Esophagus muscularis mucosa (tissue), 4 donors: ENCODE data around the gene AGPS. TPM values are rescaled to one million over a fixed set of nuclear protein-coding genes. Genes with fewer than 3 reads are reported as not detected.

Experiments
- DNase-seq: peaks from one replicate; pipeline ENCODE4 v3.0.0-alpha.2; 2017; ENCODE audit errors: extremely low spot score
- H3K27ac ChIP-seq, 4 donors: fragments of 200-600 bp; sonication (generic); replicated peaks in 1 of 4; 1 replicate in 3 of 4; 2 replicates in 1 of 4; pipeline ENCODE4 v1.5.1; 2016 to 2019; ENCODE audit warnings: mild to moderate bottlenecking in 1 of 4
- H3K27me3 ChIP-seq, 4 donors: fragments of 200-600 bp; sonication (generic); one replicate each; pipeline versions ENCODE4 v1.5.1 to v1.6.0; 2016 to 2019
- H3K36me3 ChIP-seq, 4 donors: fragments of 200-600 bp; sonication (generic); one replicate each; pipeline ENCODE4 v1.5.1; 2016 to 2019
- H3K4me1 ChIP-seq, 4 donors: fragments of 200-600 bp; sonication (generic); one replicate each; pipeline ENCODE4 v1.5.1; 2016 to 2019
- H3K4me3 ChIP-seq, 4 donors: fragments of 200-600 bp; sonication (generic); 1 replicate in 2 of 4; 2 replicates in 2 of 4; pipeline ENCODE4 v1.5.1; 2016 to 2019; ENCODE audit warnings: mild to moderate bottlenecking in 4 of 4, moderate library complexity in 1 of 4
- H3K9me3 ChIP-seq, 4 donors: fragments of 200-600 bp; sonication (generic); 1 replicate in 3 of 4; 2 replicates in 1 of 4; pipeline ENCODE4 v1.5.1; 2016 to 2019
- EP300 ChIP-seq: sonication (generic); formaldehyde crosslinking; IDR thresholded peaks from one replicate; pipeline ENCODE4 v1.6.1; 2017; ENCODE audit warnings: antibody characterized with exemption
- POLR2A ChIP-seq: fragments of 450-650 bp; IDR thresholded peaks from one replicate; pipeline ENCODE4 v1.6.1; 2017; ENCODE audit warnings: antibody characterized with exemption, moderate library complexity, mild to moderate bottlenecking, low read depth
- POLR2AphosphoS5 ChIP-seq, 2 donors: sonication (generic); formaldehyde crosslinking; IDR thresholded peaks; one replicate each; pipeline ENCODE4 v1.6.1; 2017; ENCODE audit warnings: antibody characterized with exemption in 2 of 2
- WGBS: methylation state at CpG from one replicate; pipeline ENCODE4 v1.1.5; 2018; 5-methylcytosine and 5-hydroxymethylcytosine counted together
- intact Hi-C: fragments of 100-400 bp; cut with DNase I; formaldehyde crosslinking; loops from one replicate; pipeline ENCODE4 v1.15.1; 2023
- total RNA-seq, 4 donors: library from RNA; depleted of rRNA; stranded (reverse); fragments of >200 nt; gene quantifications; one replicate each; pipeline versions ENCODE4 v1.1.0 to v1.2.1, GENCODE V29; 2016
- TF ChIP-seq, protein P1 (sequence below), 3 experiments: fragments of 200-600 bp in 2 of 3; fragments of 450-650 bp in 1 of 3; sonication (generic) in 2 of 3; IDR thresholded peaks; one replicate each; pipeline ENCODE4 v1.5.1; 2017 to 2019; ENCODE audit warnings: antibody characterized with exemption in 3 of 3, mild to moderate bottlenecking in 2 of 3, moderate library complexity in 1 of 3

The AGPS gene
- total RNA-seq: 10 to 100 TPM; 26.3 to 46.1 (median 37.0) TPM

GRCh38 chr2:177392373-177393202, at the start of gene AGPS:
TSS of gene AGPS (plus strand) at chr2:177392773. CDS start at chr2:177392790, 17 bp downstream.
- H3K4me1 ChIP-seq: peaks cover 30 to 53% (median 42%) of the 10 kb centered on the region in 4 donors
- peak; percentile 93 for DNase-seq
- WGBS: 4% methylated on average over 9 of the region's 83 CpGs
- no peaks in the 10 kb centered on the region for H3K9me3 ChIP-seq
- intact Hi-C loops: no loop called here
- H3K36me3 ChIP-seq: no peaks in the 10 kb centered on the region
- H3K4me3 ChIP-seq: peak within 1 kb of the TSS; percentile 75 to 84 (median 78)
- TF ChIP-seq EP300: no peak
- TF ChIP-seq, protein P1, sequence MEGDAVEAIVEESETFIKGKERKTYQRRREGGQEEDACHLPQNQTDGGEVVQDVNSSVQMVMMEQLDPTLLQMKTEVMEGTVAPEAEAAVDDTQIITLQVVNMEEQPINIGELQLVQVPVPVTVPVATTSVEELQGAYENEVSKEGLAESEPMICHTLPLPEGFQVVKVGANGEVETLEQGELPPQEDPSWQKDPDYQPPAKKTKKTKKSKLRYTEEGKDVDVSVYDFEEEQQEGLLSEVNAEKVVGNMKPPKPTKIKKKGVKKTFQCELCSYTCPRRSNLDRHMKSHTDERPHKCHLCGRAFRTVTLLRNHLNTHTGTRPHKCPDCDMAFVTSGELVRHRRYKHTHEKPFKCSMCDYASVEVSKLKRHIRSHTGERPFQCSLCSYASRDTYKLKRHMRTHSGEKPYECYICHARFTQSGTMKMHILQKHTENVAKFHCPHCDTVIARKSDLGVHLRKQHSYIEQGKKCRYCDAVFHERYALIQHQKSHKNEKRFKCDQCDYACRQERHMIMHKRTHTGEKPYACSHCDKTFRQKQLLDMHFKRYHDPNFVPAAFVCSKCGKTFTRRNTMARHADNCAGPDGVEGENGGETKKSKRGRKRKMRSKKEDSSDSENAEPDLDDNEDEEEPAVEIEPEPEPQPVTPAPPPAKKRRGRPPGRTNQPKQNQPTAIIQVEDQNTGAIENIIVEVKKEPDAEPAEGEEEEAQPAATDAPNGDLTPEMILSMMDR (IDR thresholded peaks at IDR 0.05): peak in 2 of 3 experiments; percentile 27 to 44
- TF ChIP-seq POLR2AphosphoS5 (IDR thresholded peaks at IDR 0.05): peak; percentile 68 to 79
- peak within 1 kb of the TSS; percentile 72 to 80 (median 78) for H3K27ac ChIP-seq
- H3K27me3 ChIP-seq: no peaks in the 10 kb centered on the region

- WGBS: 96% methylated on average over 8 of the region's 8 CpGs
- Histone ChIP-seq H3K9me3 (no peaks in the 10 kb centered on the region), H3K27ac (no peak overlapping the region), H3K4me3 (no peak overlapping the region), H3K4me1 (peaks cover 0 to 8% (median 3%) of the 10 kb centered on the region in 4 donors), H3K36me3 (no peaks in the 10 kb centered on the region), H3K27me3 (no peaks in the 10 kb centered on the region)
- intact Hi-C loops: no loop called here
- DNase-seq: no peak
- TF ChIP-seq POLR2AphosphoS5 (IDR thresholded peaks at IDR 0.05): no peak
Observed at GRCh38 chr2:177343773-177344172, 48.8 kb upstream of the AGPS start.

- peaks cover 0 to 12% (median 4%) of the 10 kb centered on the region in 4 donors for H3K4me1 ChIP-seq
- no peak for TF ChIP-seq POLR2AphosphoS5 (IDR thresholded peaks at IDR 0.05)
- TF ChIP-seq, protein P1 (IDR thresholded peaks at IDR 0.05): no peak
- TF ChIP-seq EP300: no peak
- H3K36me3 ChIP-seq: no peaks in the 10 kb centered on the region
- no peak overlapping the region for H3K4me3 ChIP-seq
- H3K9me3 ChIP-seq: no peaks in the 10 kb centered on the region
- WGBS: 92% methylated on average over 1 of the region's 1 CpG
- DNase-seq: no peak
- no peaks in the 10 kb centered on the region for H3K27me3 ChIP-seq
- H3K27ac ChIP-seq: no peak overlapping the region
- intact Hi-C loops: no loop called here
Observed at GRCh38 chr2:177344316-177344715, 48.3 kb upstream of the AGPS start.

- WGBS: 90% methylated on average over 5 of the region's 5 CpGs
- Histone ChIP-seq H3K4me3 (no peak overlapping the region), H3K27me3 (no peaks in the 10 kb centered on the region), H3K27ac (no peak overlapping the region), H3K36me3 (no peaks in the 10 kb centered on the region), H3K9me3 (no peaks in the 10 kb centered on the region), H3K4me1 (peaks cover 0 to 12% (median 4%) of the 10 kb centered on the region in 4 donors)
- no peak for DNase-seq
- TF ChIP-seq, protein P1 (IDR thresholded peaks at IDR 0.05): no peak
- TF ChIP-seq POLR2A (no peak), EP300 (no peak), POLR2AphosphoS5 (IDR thresholded peaks at IDR 0.05) (no peak)
- intact Hi-C loops: no loop called here
Observed at GRCh38 chr2:177346192-177346591, 46.4 kb upstream of the AGPS start.

DNA sequence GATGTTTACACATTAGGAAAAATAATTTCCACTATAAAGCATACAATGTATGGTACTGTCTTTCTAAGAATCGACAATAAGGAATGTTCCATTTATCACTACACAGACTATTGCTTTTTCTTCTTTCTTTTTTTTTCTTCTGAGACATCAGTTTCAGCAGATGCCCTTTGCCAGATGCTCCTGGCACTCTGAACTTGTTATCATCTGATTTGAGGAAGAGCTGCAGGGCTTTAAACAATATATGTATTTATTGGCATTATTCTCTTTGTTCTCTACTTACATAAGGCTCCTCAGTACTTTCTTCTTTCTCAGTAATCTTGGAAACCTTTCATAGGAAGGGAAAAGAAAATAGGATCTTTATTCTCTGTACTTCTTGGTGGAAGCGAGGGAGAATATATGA, 45.0 kb upstream of the AGPS start:
- H3K36me3 ChIP-seq: no peaks in the 10 kb centered on the region
- H3K4me1 ChIP-seq: peaks cover 7 to 21% (median 14%) of the 10 kb centered on the region in 4 donors
- H3K27me3 ChIP-seq: no peaks in the 10 kb centered on the region
- WGBS: 52% methylated on average over 2 of the region's 2 CpGs
- no peaks in the 10 kb centered on the region for H3K9me3 ChIP-seq
- no peak overlapping the region for H3K27ac ChIP-seq
- no peak for DNase-seq
- TF ChIP-seq, protein P1 (IDR thresholded peaks at IDR 0.05): no peak
- TF ChIP-seq POLR2AphosphoS5 (IDR thresholded peaks at IDR 0.05): no peak
- TF ChIP-seq POLR2A: no peak
- no peak for TF ChIP-seq EP300
- intact Hi-C loops: no loop called here
- no peak overlapping the region for H3K4me3 ChIP-seq
